ENCODE data around the gene TACR2.
"Not testable (repeated sequence)": the region's sequence is repeated elsewhere in the genome, so short reads cannot be mapped to it uniquely, and the experiment has no call there.

The TACR2 gene

GRCh38 chr10:69450395-69450794 is 33.7 kb upstream of the TACR2 start:
- DNase-seq: not testable (repeated sequence)

GRCh38 chr10:69449841-69450240 is 33.1 kb upstream of the TACR2 start:
- DNase-seq: peak; percentile 68 to 86 (median 80)

- peak in 3 of 4 experiments; percentile 36 to 50 (median 41) for DNase-seq
Observed at GRCh38 chr10:69446650-69447151, 30.0 kb upstream of the TACR2 start.

GRCh38 chr10:69446229-69446628 is 29.5 kb upstream of the TACR2 start:
- no peak for DNase-seq

- peak in 3 of 4 experiments; percentile 54 to 59 (median 57) for DNase-seq
Observed at GRCh38 chr10:69445041-69445440, 28.3 kb upstream of the TACR2 start.

GRCh38 chr10:69443354-69443753 is 26.6 kb upstream of the TACR2 start:
- no peak for DNase-seq

- peak; percentile 68 to 86 (median 84) for DNase-seq
Observed at GRCh38 chr10:69439813-69440506, 23.2 kb upstream of the TACR2 start.

- no peak for DNase-seq
Observed at GRCh38 chr10:69439350-69439739, 22.6 kb upstream of the TACR2 start.

GRCh38 chr10:69438536-69439349 is 22.0 kb upstream of the TACR2 start:
- DNase-seq: peak; percentile 73 to 89 (median 82)

GRCh38 chr10:69437321-69438259 is 20.9 kb upstream of the TACR2 start:
- no peak for DNase-seq

GRCh38 chr10:69435966-69436520 is 19.3 kb upstream of the TACR2 start:
- no peak for DNase-seq

GRCh38 chr10:69434926-69435325 is 18.2 kb upstream of the TACR2 start:
- no peak for DNase-seq

GRCh38 chr10:69434169-69434568 is 17.5 kb upstream of the TACR2 start:
- DNase-seq: no peak

GRCh38 chr10:69428165-69428564 is 11.4 kb upstream of the TACR2 start:
- DNase-seq: no peak

- DNase-seq: no peak
Observed at GRCh38 chr10:69426376-69426727, 9.6 kb upstream of the TACR2 start.

- DNase-seq: no peak
Observed at GRCh38 chr10:69425511-69426298, 9.0 kb upstream of the TACR2 start.

- no peak for DNase-seq
Observed at GRCh38 chr10:69425041-69425440, 8.3 kb upstream of the TACR2 start.

GRCh38 chr10:69422676-69423075 is 6.0 kb upstream of the TACR2 start:
- no peak for DNase-seq

- peak; percentile 62 to 84 (median 81) for DNase-seq
Observed at GRCh38 chr10:69421611-69422308, 5.0 kb upstream of the TACR2 start.

GRCh38 chr10:69419744-69420126 is 3.0 kb upstream of the TACR2 start:
- DNase-seq: no peak
